HG03571 (cell line): ENCODE data around the gene HYAL3.
"Not testable (repeated sequence)": the region's sequence is repeated elsewhere in the genome, so short reads cannot be mapped to it uniquely, and the experiment has no call there.

Experiments used
- ATAC-seq: cut with Tn5 transposase; IDR thresholded peaks from one replicate; pipeline ENCODE4 v1.9.1; 2021; ENCODE audit not compliant: unreplicated experiment

Gene HYAL3

DNA sequence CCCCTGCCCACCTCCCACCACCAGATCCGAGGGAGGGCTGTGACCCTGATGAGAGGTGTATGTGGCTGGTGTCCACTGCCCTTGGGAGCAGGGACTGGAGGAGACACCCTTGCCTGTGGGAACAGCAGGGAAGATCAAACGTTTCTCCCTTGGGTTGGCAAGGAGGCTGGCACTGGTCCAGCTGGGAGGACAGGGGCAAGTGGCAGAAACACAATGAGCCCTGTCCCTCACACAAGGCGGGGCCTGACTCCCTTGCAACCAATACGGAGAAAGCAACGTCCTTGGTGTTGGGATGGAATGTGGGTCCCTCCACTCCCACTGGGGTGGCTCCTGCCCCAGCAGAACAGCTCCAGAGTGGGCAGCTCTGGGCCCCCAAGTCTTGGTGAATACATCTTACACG, 18.1 kb upstream of the HYAL3 start:
- ATAC-seq, result no peak

DNA sequence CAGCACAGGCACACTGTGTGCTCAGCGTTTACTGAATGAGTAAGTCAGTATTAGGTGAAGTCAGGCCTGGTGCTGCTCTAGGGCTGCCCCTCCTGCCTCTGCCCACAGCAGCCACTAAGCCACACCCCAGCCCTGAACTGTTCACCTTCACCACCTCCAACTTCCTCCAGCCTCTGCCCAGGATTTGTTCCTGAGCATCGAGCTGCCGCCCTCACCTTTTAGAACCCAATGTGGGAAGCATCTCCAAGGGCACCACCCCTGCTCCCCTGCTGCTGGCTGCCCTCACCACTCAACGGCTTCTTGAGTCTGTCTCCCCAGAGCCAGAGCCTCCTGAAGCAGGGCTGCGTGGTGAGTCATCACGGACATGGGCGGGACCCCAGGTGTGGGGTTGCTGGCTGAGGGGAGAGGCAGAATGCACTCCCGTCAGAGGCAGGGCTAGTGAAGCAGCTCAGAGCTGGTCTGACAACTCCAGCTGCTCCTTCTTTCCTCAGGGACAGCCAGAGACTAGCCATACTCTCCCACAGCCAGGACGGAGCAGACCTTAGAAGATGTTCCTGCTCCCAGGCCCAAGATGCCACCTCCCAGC, 17.5 kb upstream of the HYAL3 start:
- ATAC-seq, result no peak

DNA sequence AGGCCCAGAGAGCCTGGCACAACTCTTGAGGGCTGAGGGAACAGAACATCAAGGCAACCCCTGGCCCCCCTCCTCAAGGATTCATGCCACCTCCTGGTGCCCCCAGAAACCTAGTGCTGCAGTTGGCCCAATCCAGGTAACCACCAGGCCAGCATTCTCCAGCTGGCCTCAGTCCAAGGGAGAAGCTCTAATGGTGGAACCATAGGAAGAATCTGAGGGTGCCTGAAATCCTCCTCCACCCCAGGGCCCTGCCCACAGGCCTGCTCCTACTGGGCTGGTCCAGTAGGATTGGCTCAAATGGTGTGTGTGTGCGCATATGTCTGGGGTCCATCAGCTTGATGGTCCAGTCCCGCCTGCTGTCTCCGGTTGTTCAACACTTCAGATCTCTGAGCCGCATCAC, 15.6 kb upstream of the HYAL3 start:
- no peak for ATAC-seq

DNA sequence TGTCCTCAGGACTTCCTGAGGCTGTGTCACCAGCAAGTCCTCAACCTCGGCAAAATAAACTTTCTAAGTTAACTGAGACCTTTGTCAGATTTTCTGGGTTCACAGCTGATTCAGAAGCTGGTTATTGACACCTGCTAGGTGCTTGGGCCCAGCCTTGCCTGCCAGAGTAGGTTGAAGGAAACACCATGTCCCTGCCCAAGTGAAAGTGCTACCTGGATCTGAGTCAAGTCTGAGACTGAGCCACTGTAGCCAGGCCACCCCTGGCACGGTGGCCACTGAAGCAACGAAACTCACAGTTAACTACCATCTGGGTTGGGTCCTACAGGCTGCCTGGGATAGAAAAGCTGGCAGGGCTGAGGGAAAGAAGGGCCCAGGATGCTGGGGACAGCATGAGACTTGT, 15.1 kb upstream of the HYAL3 start:
- no peak for ATAC-seq

DNA sequence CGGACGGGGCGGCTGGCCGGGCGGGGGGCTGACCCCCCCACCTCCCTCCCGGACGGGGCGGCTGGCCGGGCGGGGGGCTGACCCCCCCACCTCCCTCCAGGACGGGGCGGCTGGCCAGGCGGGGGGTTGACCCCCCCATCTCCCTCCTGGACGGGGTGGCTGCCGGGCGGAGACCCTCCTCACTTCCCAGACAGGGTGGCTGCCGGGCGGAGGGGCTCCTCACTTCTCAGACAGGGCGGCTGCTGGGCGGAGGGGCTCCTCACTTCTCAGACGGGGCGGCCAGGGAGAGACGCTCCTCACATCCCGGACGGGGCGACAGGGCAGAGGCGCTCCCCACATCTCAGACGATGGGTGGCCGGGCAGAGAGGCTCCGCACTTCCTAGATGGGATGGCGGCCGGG, 12.8 kb upstream of the HYAL3 start:
- ATAC-seq, result not testable (repeated sequence)

DNA sequence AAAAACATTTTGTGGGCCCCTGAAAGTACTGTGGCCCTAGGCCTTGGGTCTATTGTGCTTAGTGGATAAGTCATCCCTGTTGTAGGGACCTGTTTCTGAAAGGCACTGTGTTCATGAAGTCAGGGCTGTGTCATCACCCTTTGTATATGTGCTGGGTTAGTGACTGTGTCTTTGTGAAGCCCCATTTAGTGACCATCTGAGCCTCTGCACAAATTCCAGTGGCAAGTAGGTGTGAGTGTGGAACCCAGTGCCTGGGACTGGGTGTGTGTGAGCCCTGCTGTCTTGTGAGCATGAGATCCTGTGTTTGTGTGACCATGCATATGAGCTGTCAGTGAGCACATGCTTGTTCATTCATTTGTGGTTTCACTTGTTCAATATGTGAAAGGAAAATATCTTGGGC, 5.4 kb upstream of the HYAL3 start:
- no peak for ATAC-seq

DNA sequence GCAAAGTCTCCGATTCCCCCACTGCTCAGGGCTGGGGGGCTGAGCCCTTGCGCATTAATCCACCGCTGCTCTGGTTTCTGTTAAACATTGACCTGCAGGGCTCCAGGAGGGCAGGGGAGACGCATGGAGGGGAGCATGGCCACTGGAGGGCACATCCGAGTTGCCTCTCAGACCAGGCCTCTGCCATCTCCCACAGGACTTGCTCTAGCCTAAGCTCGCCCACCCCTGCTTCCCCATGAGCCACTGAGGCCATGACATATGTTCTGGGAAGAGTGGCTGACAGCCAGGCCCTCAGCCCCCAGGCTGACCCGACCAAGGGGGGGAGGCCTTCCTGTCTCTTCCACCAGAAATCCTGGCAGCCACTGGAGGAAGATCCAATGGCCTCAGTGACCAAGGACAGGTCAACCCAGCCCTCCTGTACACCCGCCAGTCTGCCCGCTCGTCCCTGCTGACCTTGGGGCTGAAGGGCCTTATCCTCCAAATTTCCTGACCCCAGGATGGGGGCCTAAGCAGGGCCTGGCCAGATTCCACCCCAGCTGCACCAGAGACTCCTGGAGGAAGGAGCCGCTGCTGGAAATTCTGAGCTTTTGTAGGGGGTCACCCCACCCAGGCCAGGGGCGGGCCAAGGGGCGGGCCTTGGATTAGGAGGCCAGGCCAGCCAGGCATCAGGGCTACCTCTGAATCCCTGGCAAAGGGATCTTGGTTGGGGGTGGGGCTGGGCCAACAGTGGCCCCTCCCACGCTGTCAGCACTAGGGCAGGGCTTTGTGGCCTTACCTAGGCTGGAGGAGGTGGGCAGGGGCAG, 4.0 kb upstream of the HYAL3 start, which contains the start of gene HYAL1:
TSS of gene HYAL1 (minus strand) at position 562 of the 803 bp plus-strand sequence. CDS start 618 bp downstream, outside the sequence.
- no peak for ATAC-seq

DNA sequence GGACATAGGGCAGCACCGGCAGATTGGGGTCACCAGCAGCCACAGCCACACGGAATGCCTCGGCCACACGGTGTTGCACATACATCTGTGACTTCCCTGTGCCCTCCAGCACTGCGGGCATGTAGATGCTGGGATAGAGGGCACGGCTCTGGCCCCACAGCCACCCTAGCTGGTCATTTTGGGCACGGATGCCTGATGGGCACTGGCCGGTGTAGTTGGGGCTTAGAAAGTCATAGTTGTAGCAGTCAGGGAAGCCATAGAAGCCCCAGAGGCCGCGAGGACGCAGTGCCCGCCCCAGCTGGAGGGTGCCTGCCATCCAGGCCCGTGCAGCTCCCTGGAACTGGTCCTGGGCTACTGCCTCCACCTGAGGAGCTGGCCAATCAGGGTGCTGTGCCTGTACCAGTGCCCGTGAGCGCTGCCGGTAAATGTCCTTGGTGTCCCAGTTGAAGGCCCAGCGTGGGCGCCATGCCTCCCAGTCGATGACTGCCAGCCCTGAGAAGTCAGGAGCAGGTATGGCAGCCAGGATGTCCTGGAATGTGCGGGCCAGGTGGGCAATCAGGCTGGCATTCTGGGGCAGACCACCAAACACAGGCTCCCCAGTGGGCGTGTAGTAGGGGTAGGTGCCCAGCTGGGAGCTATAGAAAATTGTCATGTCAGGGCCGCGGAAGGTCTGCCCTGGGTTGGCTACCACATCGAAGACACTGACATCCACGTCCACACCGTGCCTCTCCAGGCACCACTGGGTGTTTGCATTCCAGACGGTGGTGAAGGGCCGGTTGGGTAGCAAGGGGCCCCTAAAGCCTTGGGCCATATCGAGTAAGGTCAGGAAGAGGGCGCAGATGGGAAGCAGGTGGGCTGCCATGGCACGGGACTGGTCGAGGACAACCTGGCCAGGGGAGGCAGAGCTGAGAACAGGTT, 3.1 kb upstream of the HYAL3 start:
- no peak for ATAC-seq

DNA sequence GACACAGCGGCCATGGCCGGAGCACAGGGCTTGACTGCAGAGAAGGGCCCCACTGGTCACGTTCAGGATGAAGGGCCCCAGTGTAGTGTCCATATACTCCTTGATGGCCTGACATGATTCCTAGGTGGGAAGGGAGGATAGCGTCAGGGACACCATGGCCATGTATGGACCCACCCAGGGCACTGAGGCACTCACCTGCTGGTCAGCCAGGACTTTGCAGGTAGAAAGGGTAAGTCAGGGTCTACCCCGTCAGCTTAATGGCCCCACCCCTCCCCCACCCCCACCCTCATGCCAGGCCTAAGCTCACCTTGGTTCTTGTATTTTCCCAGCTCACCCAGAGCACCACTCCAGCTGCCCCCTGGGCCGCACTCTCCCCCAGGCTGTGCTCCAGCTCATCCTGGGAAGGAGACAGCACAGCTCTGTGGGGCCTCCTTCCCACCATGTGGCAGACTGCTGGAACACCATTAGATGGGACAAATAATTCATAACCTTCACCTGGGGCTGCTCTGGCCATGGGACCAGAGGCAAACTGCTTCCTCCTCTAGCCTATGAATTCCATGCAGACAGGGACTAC, 1.6 kb upstream of the HYAL3 start:
- ATAC-seq, result no peak

DNA sequence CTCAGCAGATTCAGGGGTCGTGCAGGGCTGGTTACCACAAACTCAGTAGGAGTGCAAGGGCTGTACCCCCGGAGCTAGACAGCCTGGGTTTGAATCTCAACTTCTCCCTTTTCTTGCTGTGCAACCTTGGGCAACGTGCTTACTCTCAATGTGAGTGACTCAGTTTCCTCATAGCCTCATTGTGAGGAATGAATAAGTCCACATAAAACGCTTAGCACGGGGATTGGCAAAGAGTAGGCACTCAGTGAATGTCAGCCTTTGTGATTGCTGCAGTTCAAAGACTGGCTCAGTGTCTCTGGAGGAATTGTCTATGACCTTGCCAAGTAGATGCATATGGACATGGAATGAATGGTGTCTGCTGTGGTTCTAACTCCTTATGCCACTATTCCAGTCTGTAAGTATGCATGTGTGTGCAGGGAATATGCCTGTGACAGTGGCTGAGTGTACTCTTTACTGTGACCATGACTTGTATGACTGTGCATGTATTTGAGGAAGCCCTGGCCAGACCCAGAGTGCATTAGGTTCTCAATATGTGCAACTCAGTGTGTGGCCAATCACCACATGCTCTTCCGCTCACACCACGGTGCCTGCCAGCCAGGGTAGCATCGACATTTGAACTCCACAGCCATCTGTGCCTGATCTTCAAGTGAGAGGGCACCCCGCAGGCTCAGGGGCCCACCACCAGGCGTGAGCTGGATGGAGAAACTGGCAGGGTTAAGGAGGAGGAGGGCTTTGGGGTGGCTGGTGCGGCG, 900 bp upstream of the HYAL3 start:
- no peak for ATAC-seq

DNA sequence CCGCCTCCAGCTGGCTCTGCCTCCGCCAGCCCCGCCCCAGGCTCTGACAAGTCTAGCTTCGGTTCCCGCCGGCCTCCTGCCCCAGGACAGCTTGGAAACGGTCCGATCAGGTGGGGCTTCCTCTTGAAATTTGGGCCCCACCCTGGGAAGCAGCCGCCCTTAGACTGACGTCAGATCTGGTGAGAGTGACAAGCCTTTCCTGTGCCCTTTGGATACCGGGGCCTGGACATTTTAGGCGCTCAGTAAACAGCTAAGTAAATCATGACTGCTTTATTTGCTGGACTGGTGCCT, 378 bp upstream of the HYAL3 start:
- no peak for ATAC-seq

DNA sequence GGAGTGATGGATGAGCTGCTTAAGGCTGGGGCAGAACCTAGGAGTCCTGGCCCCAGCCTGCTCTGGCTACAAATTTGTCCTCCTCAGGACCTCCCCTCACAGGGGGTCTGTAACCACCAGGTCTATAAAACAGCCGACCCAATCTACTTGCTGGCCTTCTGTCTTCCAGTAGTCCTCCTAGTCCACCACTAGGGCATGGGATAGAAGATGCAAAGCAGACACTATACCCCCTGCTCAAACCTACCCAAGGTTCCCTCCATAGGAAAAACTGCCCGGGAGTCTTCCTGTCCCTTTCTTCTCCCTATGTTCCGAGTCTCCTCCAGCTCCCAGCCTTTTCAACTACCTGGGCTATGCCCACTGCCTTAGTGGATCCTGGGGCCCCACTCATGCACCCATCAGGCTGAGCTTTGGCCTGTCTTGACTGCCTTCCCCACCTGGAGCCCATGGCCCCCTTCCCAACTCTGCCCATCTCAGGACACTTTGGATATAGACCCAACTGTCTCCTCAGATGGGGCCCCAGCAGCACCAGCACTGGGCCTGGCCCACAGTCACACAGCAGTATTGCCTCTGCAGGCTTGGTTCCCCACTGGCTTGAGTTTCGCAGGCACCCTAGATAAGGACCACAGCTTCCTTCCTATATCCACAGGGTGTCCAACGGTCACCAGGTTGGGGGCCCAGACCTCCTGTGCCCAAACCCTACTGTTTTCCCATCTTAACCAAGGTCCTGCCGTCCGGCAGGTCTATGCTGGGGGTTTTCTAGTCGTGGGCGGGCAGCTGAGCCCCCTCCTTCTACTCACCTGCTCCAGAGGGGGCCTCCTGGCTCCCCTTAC, 1.1 kb downstream of the HYAL3 start:
- no peak for ATAC-seq

DNA sequence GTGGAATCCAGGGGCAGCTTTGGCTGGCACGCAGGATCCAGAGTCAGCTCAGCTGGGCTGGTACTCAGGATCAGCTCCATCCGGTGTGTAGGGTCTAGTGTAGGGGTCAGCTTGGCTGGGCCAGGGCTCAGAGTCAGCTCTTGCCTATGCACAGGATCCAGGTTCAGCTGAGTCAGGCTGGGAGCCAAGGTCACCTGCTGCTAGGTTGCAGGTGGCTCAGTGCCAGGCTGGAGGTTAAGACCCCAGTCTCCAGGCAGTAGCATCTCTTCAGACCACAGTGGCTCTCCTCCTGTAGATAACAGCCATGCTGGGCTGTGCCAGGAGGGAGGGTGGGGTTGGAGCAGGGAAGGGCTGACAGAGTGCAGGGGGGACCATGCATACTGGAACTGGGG, 1.8 kb downstream of the HYAL3 start:
- no peak for ATAC-seq

DNA sequence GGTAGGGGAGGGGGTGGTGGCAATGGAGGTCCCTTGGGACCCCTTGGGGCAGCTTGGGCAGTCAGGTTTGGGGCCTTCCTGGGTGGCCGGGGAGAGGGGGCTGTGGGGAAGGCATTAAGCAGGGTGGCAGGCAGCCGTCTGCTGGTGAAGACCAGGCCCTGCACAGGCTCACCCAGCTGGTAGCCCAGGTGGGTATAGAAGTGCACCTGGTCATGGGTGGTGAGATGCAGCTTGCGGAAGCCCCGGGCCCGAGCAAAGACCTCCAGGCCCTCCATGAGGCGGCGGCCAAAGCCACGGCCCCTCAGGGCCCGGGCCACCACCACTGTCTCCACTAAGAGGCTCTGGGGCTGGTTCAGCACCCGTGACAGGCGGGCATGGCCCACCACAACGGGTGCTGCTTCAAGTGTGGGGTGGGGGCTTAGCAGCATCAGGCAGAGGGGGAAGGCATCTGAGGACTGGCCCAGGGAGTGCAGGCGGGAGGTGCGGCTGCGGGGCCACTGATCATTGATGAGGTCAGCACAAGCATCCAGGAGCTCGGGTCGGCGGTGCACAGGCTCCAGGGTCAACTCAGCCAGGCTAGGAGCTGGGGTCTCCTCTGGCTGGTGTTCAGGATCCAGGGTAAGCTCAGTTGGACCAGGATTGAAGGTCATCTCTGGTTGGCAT, 2.4 kb downstream of the HYAL3 start:
- ATAC-seq, result no peak

DNA sequence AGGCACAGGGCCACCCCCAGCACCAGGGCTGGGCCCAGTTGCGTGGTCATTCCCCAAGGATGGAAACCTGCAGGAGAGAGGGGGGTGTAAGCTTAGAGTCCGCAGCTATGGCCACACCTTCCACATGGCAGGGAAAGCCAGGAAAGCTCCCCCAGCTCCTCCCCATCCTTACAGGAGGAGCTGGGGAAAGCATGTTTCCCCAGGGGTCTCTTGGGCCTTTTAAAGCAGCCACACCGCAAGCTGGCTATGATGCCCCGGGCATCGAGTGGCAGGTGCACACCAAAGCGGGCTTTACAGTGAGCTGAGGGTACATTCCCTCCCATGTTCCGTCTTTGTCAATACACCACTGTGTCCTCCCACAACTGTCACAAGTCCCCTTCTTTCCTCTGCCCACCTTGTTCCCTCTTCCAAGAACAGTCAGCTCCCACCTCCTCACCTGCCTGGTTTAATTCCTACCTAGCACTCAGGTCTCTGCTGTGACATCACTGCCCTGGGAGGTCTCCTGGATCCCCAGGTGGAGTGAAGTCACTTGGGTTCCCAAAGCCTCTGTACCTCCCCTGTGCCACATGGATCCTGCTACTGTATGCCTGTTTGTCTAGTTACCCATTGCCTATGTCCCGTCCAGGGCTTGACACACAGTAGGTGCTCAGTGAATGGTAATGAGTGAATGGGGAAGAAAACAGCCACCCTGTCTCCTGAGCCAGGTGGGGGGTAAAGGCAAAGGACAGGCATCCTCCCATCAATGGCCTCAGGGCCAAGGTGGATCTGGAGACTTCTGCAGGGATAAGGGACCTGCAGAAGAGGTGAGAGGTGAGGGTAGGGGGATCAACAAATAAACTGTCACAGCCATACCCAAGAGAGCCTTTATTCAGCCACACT, 3.4 kb downstream of the HYAL3 start:
- no peak for ATAC-seq

DNA sequence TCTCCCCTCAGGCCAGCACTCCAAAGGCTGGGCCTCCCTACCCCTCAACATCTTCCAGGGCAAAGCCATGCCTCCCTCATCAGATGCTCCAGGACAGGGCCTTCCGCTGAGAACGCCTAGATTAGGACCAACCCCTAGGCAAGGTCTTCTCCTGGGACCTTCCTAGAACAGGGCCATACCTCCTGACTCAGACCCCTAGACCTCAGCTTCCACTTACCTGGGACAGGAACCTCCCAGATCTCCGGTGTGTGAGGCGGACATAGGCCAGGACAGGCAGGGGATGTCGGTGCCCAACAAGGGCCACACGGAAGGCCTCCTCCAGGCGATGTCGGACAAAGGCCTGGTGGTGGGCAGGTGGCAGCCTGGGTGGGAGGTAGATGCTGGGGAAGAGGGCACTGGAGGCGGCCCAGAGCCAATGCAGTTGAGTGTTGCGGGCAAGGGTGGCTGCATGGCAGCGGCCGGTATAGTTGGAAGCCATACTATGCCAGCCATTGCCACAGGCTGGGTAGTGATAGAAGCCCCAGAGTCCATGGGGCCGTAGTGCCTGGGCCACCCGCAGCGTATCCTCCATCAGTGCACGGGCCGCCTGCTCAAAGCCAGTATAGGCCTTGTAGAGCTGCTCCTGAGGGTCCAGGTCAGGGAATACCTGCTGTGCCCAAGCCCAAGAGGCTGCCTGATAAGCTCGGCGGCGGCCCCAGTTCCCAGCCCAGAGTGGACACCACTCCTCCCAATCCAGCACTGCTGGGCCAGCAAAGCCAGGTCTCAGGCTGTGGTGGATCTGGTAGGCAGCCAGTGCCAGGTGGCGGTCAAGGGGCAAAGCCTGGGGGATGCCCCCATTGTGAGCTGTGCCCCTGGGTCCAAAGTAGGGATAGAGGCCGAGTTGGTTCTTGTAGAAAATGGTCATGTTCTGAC, 4.5 kb downstream of the HYAL3 start:
- ATAC-seq, result no peak

DNA sequence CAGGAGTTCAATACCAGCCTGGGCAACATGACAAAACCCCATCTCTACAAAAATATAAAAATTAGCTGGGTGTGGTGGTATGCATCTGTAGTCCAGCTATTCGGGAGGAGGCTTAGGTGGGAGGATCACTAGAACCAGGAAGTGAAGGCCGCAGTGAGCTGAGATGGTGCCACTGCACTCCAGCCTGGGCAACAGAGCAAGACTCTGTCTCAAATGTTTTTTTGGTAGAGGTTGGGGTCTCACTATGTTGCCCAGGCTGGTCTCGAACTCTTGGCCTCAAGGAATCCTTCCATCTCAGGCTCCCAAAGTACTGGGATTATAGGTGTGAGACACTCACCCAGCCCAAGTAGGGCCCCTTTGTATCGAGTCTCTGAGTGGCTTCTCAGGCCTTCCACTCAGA, 5.1 kb downstream of the HYAL3 start:
- ATAC-seq, result no peak
